H1 (cell line): ENCODE results near the gene CAPN3. TPM values are rescaled to one million over a fixed set of nuclear protein-coding genes. Genes with fewer than 3 reads are reported as not detected.
A peak's percentile ranks its signal among the peaks of the same experiment; 100 is the strongest.

Source experiments
- CTCF ChIA-PET: fragments of 300-600 bp; sonication (Branson Sonifier 250); formaldehyde crosslinking; loops from one replicate; lab custom pipeline; 2021; ENCODE audit not compliant: partially characterized antibody; lab: Charles Lee
- POLR2A ChIA-PET: fragments of 300-600 bp; sonication (Branson Sonifier 250); formaldehyde crosslinking; loops from one replicate; lab custom pipeline; 2021; ENCODE audit warnings: inconsistent platforms; ENCODE audit not compliant: partially characterized antibody; lab: Charles Lee
- DNase-seq, 2 experiments: peaks; one replicate each; pipeline versions ENCODE4 v3.0.0 to v3.0.0-alpha.2; 2010 to 2022; ENCODE audit warnings: low spot score in 2 of 2, low read depth in 1 of 2, mixed read lengths in 1 of 2
- FAIRE-seq: peaks from 2 replicates; lab custom pipeline; 2011; peaks lifted over from hg19 to GRCh38; lab: Jason Lieb, UNC
- H2AFZ ChIP-seq: 2 replicates; pipeline ENCODE4 v1.8.1; 2012; ENCODE audit warnings: low read length, inconsistent platforms
- H2AK5ac ChIP-seq: 2 replicates; pipeline ENCODE4 v1.6.1; 2013; ENCODE audit warnings: low read depth, low read length
- H2BK120ac ChIP-seq: replicated peaks from 2 replicates; pipeline ENCODE3; 2013; ENCODE audit warnings: low read depth, low read length, inconsistent platforms
- H2BK12ac ChIP-seq: 2 replicates; pipeline ENCODE4 v1.6.1; 2013; ENCODE audit warnings: low read depth, low read length
- H2BK15ac ChIP-seq: 2 replicates; pipeline ENCODE4 v1.6.1; 2013; ENCODE audit warnings: low read length
- H2BK20ac ChIP-seq: 2 replicates; pipeline ENCODE4 v1.6.1; 2013; ENCODE audit warnings: low read length
- H2BK5ac ChIP-seq: 2 replicates; pipeline ENCODE4 v1.6.1; 2013; ENCODE audit warnings: low read depth, low read length
- H3K14ac ChIP-seq: 2 replicates; pipeline ENCODE4 v1.6.1; 2013; ENCODE audit warnings: inconsistent platforms; ENCODE audit not compliant: insufficient read length
- H3K18ac ChIP-seq: 2 replicates; pipeline ENCODE4 v1.6.1; 2013; ENCODE audit warnings: low read length; ENCODE audit errors: extremely low read depth
- H3K23ac ChIP-seq: 2 replicates; pipeline ENCODE4 v1.6.1; 2013; ENCODE audit warnings: inconsistent platforms; ENCODE audit not compliant: insufficient read length
- H3K23me2 ChIP-seq: 2 replicates; pipeline ENCODE4 v1.6.1; 2013; ENCODE audit warnings: low read depth, low read length
- H3K27ac ChIP-seq: 2 replicates; pipeline ENCODE4 v1.6.1; 2011; ENCODE audit warnings: low read depth, low read length, inconsistent platforms
- H3K27me3 ChIP-seq, 4 experiments: replicated peaks in 1 of 4; 1 replicate in 1 of 4; 2 replicates in 3 of 4; pipeline versions ENCODE4 v1.6.1 to v1.8.1; 2011 to 2013; ENCODE audit warnings: low read length in 3 of 4, mild to moderate bottlenecking in 3 of 4, inconsistent platforms in 2 of 4, mixed read lengths in 2 of 4, moderate library complexity in 1 of 4; ENCODE audit not compliant: control insufficient read depth in 3 of 4, insufficient read depth in 3 of 4; ENCODE audit errors: extremely low read depth in 1 of 4
- H3K36me3 ChIP-seq, 4 experiments: 2 replicates each; pipeline versions ENCODE4 v1.6.1 to v1.8.1; 2011 to 2013; ENCODE audit warnings: mild to moderate bottlenecking in 4 of 4, low read length in 3 of 4, moderate library complexity in 2 of 4, control low read depth in 1 of 4, inconsistent platforms in 1 of 4; ENCODE audit not compliant: insufficient read depth in 4 of 4, control insufficient read depth in 2 of 4
- H3K4ac ChIP-seq: replicated peaks from 2 replicates; pipeline ENCODE3; 2013; ENCODE audit warnings: low read length, low read depth, mixed read lengths, inconsistent platforms; ENCODE audit not compliant: insufficient read length
- H3K4me1 ChIP-seq, 4 experiments: replicated peaks in 1 of 4; 1 replicate in 1 of 4; 2 replicates in 3 of 4; pipeline versions ENCODE4 v1.6.1 to v1.8.1; 2011 to 2013; ENCODE audit warnings: low read length in 3 of 4, inconsistent platforms in 2 of 4, mixed read lengths in 1 of 4; ENCODE audit not compliant: insufficient read depth in 4 of 4, control insufficient read depth in 3 of 4
- H3K4me2 ChIP-seq, 2 experiments: 2 replicates each; pipeline versions ENCODE4 v1.6.1 to v1.8.1; 2011 to 2013; ENCODE audit warnings: low read depth in 2 of 2, low read length in 2 of 2, control low read depth in 1 of 2, inconsistent platforms in 1 of 2, mild to moderate bottlenecking in 1 of 2; ENCODE audit not compliant: insufficient read depth in 1 of 2
- H3K4me3 ChIP-seq, 4 experiments: fragments of 200-600, 300-600 bp in 1 of 4; sonication (generic), shearing (Covaris generic), sonication (Bioruptor Twin) in 1 of 4; 2 replicates each; pipeline versions ENCODE4 v1.5.1 to v1.8.1; 2011 to 2016; ENCODE audit warnings: low read length in 4 of 4, low read depth in 3 of 4, control low read depth in 2 of 4, inconsistent platforms in 2 of 4, mild to moderate bottlenecking in 2 of 4, mixed read lengths in 1 of 4, moderate library complexity in 1 of 4; ENCODE audit not compliant: insufficient read depth in 2 of 4; ENCODE audit errors: extremely low read depth in 1 of 4
- H3K56ac ChIP-seq: replicated peaks from 2 replicates; pipeline ENCODE3; 2013; ENCODE audit warnings: low read depth, mild to moderate bottlenecking, mixed read lengths, low read length, inconsistent platforms; ENCODE audit not compliant: insufficient read length
- H3K79me1 ChIP-seq: 2 replicates; pipeline ENCODE4 v1.6.1; 2013; ENCODE audit warnings: low read depth, low read length, control low read depth
- H3K79me2 ChIP-seq, 2 experiments: 2 replicates each; pipeline versions ENCODE4 v1.6.1 to v1.8.1; 2012 to 2013; ENCODE audit warnings: low read length in 2 of 2, mild to moderate bottlenecking in 2 of 2, inconsistent platforms in 1 of 2; ENCODE audit not compliant: insufficient read depth in 2 of 2, control insufficient read depth in 1 of 2
- H3K9ac ChIP-seq, 4 experiments: replicated peaks in 1 of 4; 1 replicate in 1 of 4; 2 replicates in 3 of 4; pipeline versions ENCODE4 v1.6.1 to v1.8.1; 2011 to 2013; ENCODE audit warnings: low read depth in 3 of 4, low read length in 3 of 4, control low read depth in 2 of 4, mild to moderate bottlenecking in 2 of 4, moderate library complexity in 2 of 4, inconsistent platforms in 1 of 4; ENCODE audit errors: extremely low read depth in 1 of 4
- H3K9me3 ChIP-seq, 2 experiments: 2 replicates each; pipeline versions ENCODE4 v1.6.1 to v1.8.1; 2012 to 2013; ENCODE audit warnings: mild to moderate bottlenecking in 2 of 2, moderate library complexity in 2 of 2, control low read depth in 1 of 2, inconsistent platforms in 1 of 2, low read depth in 1 of 2, low read length in 1 of 2, mixed read lengths in 1 of 2; ENCODE audit not compliant: insufficient read depth in 2 of 2
- H4K20me1 ChIP-seq, 2 experiments: replicated peaks in 1 of 2; 2 replicates each; pipeline versions ENCODE3 to v1.8.1; 2011 to 2013; ENCODE audit warnings: inconsistent platforms in 2 of 2, low read length in 2 of 2, mild to moderate bottlenecking in 1 of 2; ENCODE audit not compliant: insufficient read depth in 2 of 2, control insufficient read depth in 1 of 2
- H4K5ac ChIP-seq: 2 replicates; pipeline ENCODE4 v1.6.1; 2013; ENCODE audit warnings: low read length, low read depth, mixed read lengths, inconsistent platforms; ENCODE audit not compliant: insufficient read length
- H4K8ac ChIP-seq: 2 replicates; pipeline ENCODE4 v1.8.0; 2013; ENCODE audit warnings: mild to moderate bottlenecking, moderate library complexity, low read length, inconsistent platforms; ENCODE audit not compliant: insufficient read depth; ENCODE audit errors: extremely low read depth
- H4K91ac ChIP-seq: replicated peaks from 2 replicates; pipeline ENCODE3; 2013; ENCODE audit warnings: low read length, mixed read lengths, inconsistent platforms; ENCODE audit not compliant: insufficient read length
- CEBPB ChIP-seq: IDR thresholded peaks from 2 replicates; pipeline ENCODE4 v1.6.1; 2012; ENCODE audit warnings: low read depth, low read length
- POU5F1 ChIP-seq: IDR thresholded peaks from 2 replicates; pipeline ENCODE4 v1.6.1; 2011; ENCODE audit warnings: low read depth, mild to moderate bottlenecking, low read length, moderate library complexity
- SIN3A ChIP-seq, 2 experiments: IDR thresholded peaks in 1 of 2; conservative IDR thresholded peaks in 1 of 2; 2 replicates each; pipeline ENCODE4 v1.6.1; 2011 to 2012; ENCODE audit warnings: low read length in 2 of 2, improper control_type of control experiment in 1 of 2, low read depth in 1 of 2, mild to moderate bottlenecking in 1 of 2
- SP4 ChIP-seq: IDR thresholded peaks from 2 replicates; pipeline ENCODE4 v1.6.1; 2012; ENCODE audit warnings: low read length, inconsistent platforms
- WGBS, 2 experiments: shearing (Covaris generic) in 1 of 2; methylation state at CpG; one replicate each; pipeline versions ENCODE4 v1.1.6 to v1.1.7; 2013 to 2015; ENCODE audit warnings: low lambda C conversion rate in 2 of 2, mixed read lengths in 2 of 2, inconsistent platforms in 1 of 2, low coverage in 1 of 2, missing lambda C conversion rate in 1 of 2; ENCODE audit not compliant: insufficient replicate concordance in 2 of 2, insufficient coverage in 1 of 2, insufficient read length in 1 of 2; ENCODE audit errors: extremely low coverage in 1 of 2, missing lambda C conversion rate in 1 of 2; 5-methylcytosine and 5-hydroxymethylcytosine counted together
- polyA plus RNA-seq, 7 experiments: library from polyadenylated mRNA; depleted of rRNA in 3 of 7; stranded (reverse) in 5 of 7; unstranded in 2 of 7; fragments of >200 nt in 5 of 7; fragments of 200-250 nt in 2 of 7; gene quantifications; 1 replicate in 5 of 7; 2 replicates in 1 of 7; 4 replicates in 1 of 7; pipeline versions ENCODE4 v1.2.1 to v1.2.3, GENCODE V29; 2011 to 2013; ENCODE audit warnings: missing spikeins in 2 of 7, mixed read lengths in 2 of 7
- total RNA-seq: library from RNA; stranded (reverse); fragmentation: NEBNext Ultra II Directional; extraction: Animal tissue kit (Norgen Biotek cat#: 25700); gene quantifications from 2 replicates; pipeline ENCODE4 v1.2.1, GENCODE V29; 2021
- TF ChIP-seq, protein P1 (sequence below): IDR thresholded peaks from 2 replicates; pipeline ENCODE4 v1.6.1; 2012; ENCODE audit warnings: inconsistent platforms

The CAPN3 gene
- total and polyA plus RNA-seq, 2 of the 8 experiments (the other 6 are each of a cell fraction or from before 2014, with no cell fraction given), result 0.80 to 2.1 TPM

- Histone ChIP-seq H4K20me1 (no peaks in the 10 kb centered on the region), H3K9ac (no peak overlapping the region), H3K9me3 (no peaks in the 10 kb centered on the region), H3K27me3 (no peaks in the 10 kb centered on the region), H3K18ac (no peak overlapping the region), H3K4me1 (peaks cover 0 to 12% (median 4%) of the 10 kb centered on the region in 4 experiments; a peak in 5 of 7 replicates), H4K8ac (no peak overlapping the region), H3K56ac (no peak overlapping the region), H2BK20ac (peak overlapping the region; percentile 99), H4K91ac (no peak overlapping the region), H2BK5ac (peak overlapping the region; percentile 40; the same call in 1 of the 2 replicates), H3K27ac (no peak overlapping the region), H2BK120ac (no peak overlapping the region), H2AK5ac (no peak overlapping the region), H2BK15ac (no peak overlapping the region; the same call in 1 of the 2 replicates), H3K4me3 (no peak overlapping the region; a peak in 1 of 8 replicates), H3K4me2 (peak overlapping the region; percentile 44 to 55; a peak in 3 of 4 replicates), H2AFZ (peak overlapping the region; percentile 7; the same call in 1 of the 2 replicates), H2BK12ac (0 out of 2 replicates have a peak overlapping the region, but pooled peaks have one; percentile 44), H3K79me2 (no peaks in the 10 kb centered on the region), H3K23ac (no peak overlapping the region), H3K23me2 (no peaks in the 10 kb centered on the region), H3K79me1 (no peaks in the 10 kb centered on the region), H3K4ac (no peak overlapping the region), H3K36me3 (no peaks in the 10 kb centered on the region), H3K14ac (no peak overlapping the region), H4K5ac (no peak overlapping the region)
- peak; percentile 55 for FAIRE-seq
- POLR2A ChIA-PET, result interaction anchor here (1.0 to 2.6 kb wide), 4 partner anchors 20 to 235 kb away, joined by 3 to 10 read pairs (median 3); partner anchors contain the start of genes GANC and TMEM87A
- 0 out of 2 replicates have a peak, but pooled peaks have one; percentile 41 for TF ChIP-seq POU5F1
- TF ChIP-seq SP4, result no peak
- TF ChIP-seq SIN3A (conservative IDR thresholded peaks at IDR 0.05 in 1 of 2, IDR thresholded peaks at IDR 0.05 in 1 of 2; ENCODE audit: low read depth in 1 of 2, low read length in 2 of 2), result 0 out of 4 replicates have a peak, but pooled peaks of 1 of the 2 experiments have one; percentile 6
- TF ChIP-seq CEBPB, result peak; percentile 82
- TF ChIP-seq, protein P1, sequence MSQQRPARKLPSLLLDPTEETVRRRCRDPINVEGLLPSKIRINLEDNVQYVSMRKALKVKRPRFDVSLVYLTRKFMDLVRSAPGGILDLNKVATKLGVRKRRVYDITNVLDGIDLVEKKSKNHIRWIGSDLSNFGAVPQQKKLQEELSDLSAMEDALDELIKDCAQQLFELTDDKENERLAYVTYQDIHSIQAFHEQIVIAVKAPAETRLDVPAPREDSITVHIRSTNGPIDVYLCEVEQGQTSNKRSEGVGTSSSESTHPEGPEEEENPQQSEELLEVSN, result no peak
- 42% methylated on average over 4 of the region's 4 CpGs; no CpG with 5 or more reads in 1 of the 2 experiments for WGBS, 2 experiments
- CTCF ChIA-PET, result interaction anchor here (0.6 to 5.7 kb wide), 49 partner anchors 8 to 483 kb away, joined by 3 to 34 read pairs (median 5); partner anchors contain the start of genes PLA2G4F and VPS39
- peak in 1 of 2 experiments; percentile 13 for DNase-seq
Measured at GRCh38 chr15:42384597-42384996, 25.3 kb downstream of the CAPN3 start.
